NT2/D1 (cell line): ENCODE measurements around the gene SOWAHD.

ENCODE experiments used
- YY1 ChIP-seq: IDR thresholded peaks from 2 replicates; pipeline ENCODE4 v1.6.1; 2011; ENCODE audit not compliant: insufficient read length, insufficient read depth
- ZNF274 ChIP-seq: IDR thresholded peaks from 2 replicates; pipeline ENCODE4 v1.6.1; 2011; ENCODE audit warnings: mild to moderate bottlenecking, low read depth, low read length

- TF ChIP-seq YY1 (no peak), ZNF274 (no peak)
These were observed 22.1 kb upstream of the SOWAHD start for GRCh38 chrX:119736206-119736764.
